HepG2 (cell line): Measurements from ENCODE around the gene FBXL13. TPM values are rescaled to one million over a fixed set of nuclear protein-coding genes. Genes with fewer than 3 reads are reported as not detected.

Source experiments
- ATAC-seq: fragments of 200-7000 bp; cut with Tn5 transposase; 3 replicates; pipeline ENCODE4 v1.9.1; 2020; ENCODE audit warnings: mild to moderate bottlenecking, moderate library complexity
- BruUV-seq: library from RNA; stranded (reverse); fragments of 400-500 nt; replicated peaks from 2 replicates; lab custom pipeline; 2021; lab: Mats Ljungman, UMichigan
- CTCF ChIA-PET: fragments of 300-600 bp; formaldehyde crosslinking; extraction: SDS; loops from one replicate; lab custom pipeline; 2021; ENCODE audit warnings: low total read pairs, inconsistent platforms, low intra/inter-chr PET ratio; lab: Yijun Ruan, JAX
- POLR2A ChIA-PET: fragments of 350-600 bp; sonication (Branson Sonifier 250); formaldehyde crosslinking; loops from one replicate; lab custom pipeline; 2020; ENCODE audit warnings: antibody characterized with exemption, inconsistent platforms; lab: Yijun Ruan, JAX
- DNase-seq: peaks from one replicate; pipeline ENCODE4 v3.0.0-alpha.2; 2015; ENCODE audit warnings: low spot score
- FAIRE-seq: peaks from 3 replicates; lab custom pipeline; 2011; peaks lifted over from hg19 to GRCh38; lab: Jason Lieb, UNC
- H2AFZ ChIP-seq: one replicate; pipeline ENCODE4 v1.6.1; 2011; ENCODE audit warnings: low read length, inconsistent platforms
- H3K27ac ChIP-seq: fragments of 300-600 bp; 3 replicates; pipeline ENCODE4 v1.8.0; 2011; ENCODE audit warnings: mixed run types, mild to moderate bottlenecking, mixed read lengths, low read length, inconsistent platforms; ENCODE audit not compliant: insufficient read depth; ENCODE audit errors: extremely low read length
- H3K27me3 ChIP-seq, 2 experiments: fragments of 200-600 bp in 1 of 2; 2 replicates in 1 of 2; 3 replicates in 1 of 2; pipeline versions ENCODE4 v1.6.0 to v1.8.0; 2011; ENCODE audit warnings: low read length in 2 of 2, mild to moderate bottlenecking in 2 of 2, moderate library complexity in 2 of 2, inconsistent platforms in 1 of 2; ENCODE audit not compliant: insufficient read depth in 2 of 2, control insufficient read depth in 1 of 2
- H3K36me3 ChIP-seq, 2 experiments: fragments of 200-600 bp in 1 of 2; replicated peaks in 1 of 2; 2 replicates in 1 of 2; 3 replicates in 1 of 2; pipeline versions ENCODE4 v1.5.1 to v1.8.0; 2011; ENCODE audit warnings: low read length in 2 of 2, inconsistent platforms in 1 of 2; ENCODE audit not compliant: insufficient read depth in 2 of 2, control insufficient read depth in 1 of 2
- H3K4me1 ChIP-seq: 2 replicates; pipeline ENCODE4 v1.5.1; 2012; ENCODE audit warnings: low read length, inconsistent platforms; ENCODE audit not compliant: insufficient read depth
- H3K4me2 ChIP-seq: 2 replicates; pipeline ENCODE4 v1.6.0; 2011; ENCODE audit warnings: low read depth, low read length, inconsistent platforms
- H3K4me3 ChIP-seq, 3 experiments: fragments of 200-600 bp in 1 of 3; sonication (generic), shearing (Covaris generic) in 1 of 3; replicated peaks in 1 of 3; 2 replicates each; pipeline ENCODE4 v1.5.1; 2011 to 2016; ENCODE audit warnings: low read length in 3 of 3, inconsistent platforms in 2 of 3, low read depth in 2 of 3, mild to moderate bottlenecking in 2 of 3, control low read depth in 1 of 3, mixed read lengths in 1 of 3; ENCODE audit not compliant: insufficient read depth in 1 of 3
- H3K79me2 ChIP-seq: one replicate; pipeline ENCODE4 v1.6.1; 2011; ENCODE audit warnings: low read length, inconsistent platforms; ENCODE audit not compliant: insufficient read depth
- H3K9ac ChIP-seq: 2 replicates; pipeline ENCODE4 v1.6.0; 2011; ENCODE audit warnings: mild to moderate bottlenecking, low read depth, low read length, inconsistent platforms; ENCODE audit not compliant: insufficient read depth
- H3K9me3 ChIP-seq: 2 replicates; pipeline ENCODE4 v1.5.1; 2012; ENCODE audit warnings: mild to moderate bottlenecking, low read length
- H4K20me1 ChIP-seq: 2 replicates; pipeline ENCODE4 v1.6.0; 2011; ENCODE audit warnings: inconsistent platforms, mild to moderate bottlenecking, low read length, moderate library complexity; ENCODE audit not compliant: insufficient read depth
- ATM ChIP-seq: fragments of 450-650 bp; IDR thresholded peaks from 2 replicates; pipeline ENCODE4 v1.7.1; 2017; ENCODE audit warnings: mild to moderate bottlenecking, borderline replicate concordance
- BRCA1 ChIP-seq: sonication (generic); formaldehyde crosslinking; IDR thresholded peaks from 2 replicates; pipeline ENCODE4 v1.4.0; 2020; ENCODE audit warnings: missing genetic modification reagents
- FOXM1 ChIP-seq: sonication (generic); formaldehyde crosslinking; IDR thresholded peaks from 2 replicates; pipeline ENCODE4 v1.5.0; 2020; ENCODE audit warnings: missing genetic modification reagents
- HNRNPLL ChIP-seq: fragments of 200-400 bp; formaldehyde crosslinking; IDR thresholded peaks from 2 replicates; pipeline ENCODE4 v1.6.1; 2017; ENCODE audit warnings: mild to moderate bottlenecking, low read depth, low read length; ENCODE audit not compliant: poor library complexity, severe bottlenecking
- MBD4 ChIP-seq: IDR thresholded peaks from 2 replicates; pipeline ENCODE4 v1.6.1; 2012; ENCODE audit warnings: low read length, inconsistent platforms, borderline replicate concordance
- MEIS1 ChIP-seq: sonication (generic); formaldehyde crosslinking; IDR thresholded peaks from 2 replicates; pipeline ENCODE4 v1.9.0; 2021; ENCODE audit warnings: mild to moderate bottlenecking, missing genetic modification reagents, moderate library complexity, borderline replicate concordance
- PRMT3 ChIP-seq: sonication (generic); formaldehyde crosslinking; IDR thresholded peaks from 2 replicates; pipeline ENCODE4 v1.8.1; 2022; ENCODE audit warnings: low read depth, mild to moderate bottlenecking, moderate library complexity, missing genetic modification reagents, borderline replicate concordance
- SMYD3 ChIP-seq: sonication (generic); formaldehyde crosslinking; IDR thresholded peaks from 2 replicates; pipeline ENCODE4 v1.8.1; 2023; ENCODE audit warnings: mild to moderate bottlenecking, missing genetic modification reagents
- SRSF9 ChIP-seq: fragments of 200-400 bp; formaldehyde crosslinking; IDR thresholded peaks from 2 replicates; pipeline ENCODE4 v1.6.1; 2018; ENCODE audit warnings: borderline replicate concordance, mild to moderate bottlenecking, low read depth, low read length; ENCODE audit not compliant: insufficient read depth, poor library complexity, severe bottlenecking
- TCF7L2 ChIP-seq: IDR thresholded peaks from 2 replicates; pipeline ENCODE4 v1.6.1; 2011; ENCODE audit warnings: mild to moderate bottlenecking, low read depth, low read length, moderate library complexity
- U2AF2 ChIP-seq: fragments of 200-400 bp; formaldehyde crosslinking; IDR thresholded peaks from 2 replicates; pipeline ENCODE4 v1.6.1; 2017; ENCODE audit warnings: low read depth, mild to moderate bottlenecking, low read length
- ZBTB3 ChIP-seq: sonication (generic); formaldehyde crosslinking; IDR thresholded peaks from 2 replicates; pipeline ENCODE4 v1.4.0; 2020; ENCODE audit warnings: low read depth, mild to moderate bottlenecking, moderate library complexity, missing genetic modification reagents, borderline replicate concordance
- ZNF224 ChIP-seq: sonication (generic); formaldehyde crosslinking; IDR thresholded peaks from 2 replicates; pipeline ENCODE4 v1.5.0; 2020; ENCODE audit warnings: mild to moderate bottlenecking, missing genetic modification reagents
- ZNF432 ChIP-seq: sonication (generic); formaldehyde crosslinking; IDR thresholded peaks from 2 replicates; pipeline ENCODE4 v1.5.0; 2020; ENCODE audit warnings: missing genetic modification reagents, mild to moderate bottlenecking, borderline replicate concordance
- ZNF556 ChIP-seq: sonication (generic); formaldehyde crosslinking; IDR thresholded peaks from 2 replicates; pipeline ENCODE4 v1.4.0; 2020; ENCODE audit warnings: mild to moderate bottlenecking, missing genetic modification reagents, borderline replicate concordance
- ZNF629 ChIP-seq: sonication (generic); formaldehyde crosslinking; conservative IDR thresholded peaks from 2 replicates; pipeline ENCODE4 v1.5.0; 2020; ENCODE audit warnings: missing genetic modification reagents
- WGBS: methylation state at CpG from one replicate; pipeline ENCODE4 v1.1.6; 2017; ENCODE audit warnings: low lambda C conversion rate; 5-methylcytosine and 5-hydroxymethylcytosine counted together
- in situ Hi-C: cut with HindIII; loops from 2 replicates; pipeline ENCODE4 v1.10.0; 2017; ENCODE audit warnings: low pct_unique_long_range_greater_than_20kb; ENCODE audit not compliant: extremely low pct_ligation_motif_present
- intact Hi-C: fragments of 100-400 bp; cut with micrococcal nuclease; formaldehyde crosslinking; loops from one replicate; pipeline ENCODE4 v1.10.0; 2022; ENCODE audit not compliant: unreplicated experiment
- polyA plus RNA-seq, 8 experiments: library from polyadenylated mRNA; depleted of rRNA in 3 of 8; stranded (reverse) in 7 of 8; unstranded in 1 of 8; fragments of >200 nt; fragmentation: Illumina TruSeq in 4 of 8; extraction: Trizol in 4 of 8; gene quantifications; 2 replicates each; pipeline versions ENCODE4 v1.2.1 to v1.2.3, GENCODE V29; 2011 to 2016; ENCODE audit warnings: low read depth in 4 of 8, missing spikeins in 1 of 8, mixed read lengths in 1 of 8; ENCODE audit not compliant: insufficient read depth in 1 of 8
- total RNA-seq, 5 experiments: library from RNA; depleted of rRNA; stranded (reverse); fragments of >200 nt; fragmentation: Illumina TruSeq; extraction: Trizol; gene quantifications; 2 replicates each; pipeline ENCODE4 v1.2.3, GENCODE V29; 2016; ENCODE audit warnings: low read depth in 1 of 5
- TF ChIP-seq, protein P1 (sequence below): IDR thresholded peaks from 2 replicates; pipeline ENCODE4 v1.6.1; 2016
- TF ChIP-seq, protein P2 (sequence below): sonication (generic); formaldehyde crosslinking; IDR thresholded peaks from 2 replicates; pipeline ENCODE4 v1.4.0; 2020; ENCODE audit warnings: missing genetic modification reagents, borderline replicate concordance
- TF ChIP-seq, protein P3 (sequence below): IDR thresholded peaks from 2 replicates; pipeline ENCODE4 v1.6.1; 2012; ENCODE audit warnings: low read depth, low read length, improper control_type of control experiment

Gene FBXL13
- total and polyA plus RNA-seq, 2 of the 13 experiments (the other 11 are each of a cell fraction or from before 2014, with no cell fraction given), result 0.24 to 0.77 TPM

DNA sequence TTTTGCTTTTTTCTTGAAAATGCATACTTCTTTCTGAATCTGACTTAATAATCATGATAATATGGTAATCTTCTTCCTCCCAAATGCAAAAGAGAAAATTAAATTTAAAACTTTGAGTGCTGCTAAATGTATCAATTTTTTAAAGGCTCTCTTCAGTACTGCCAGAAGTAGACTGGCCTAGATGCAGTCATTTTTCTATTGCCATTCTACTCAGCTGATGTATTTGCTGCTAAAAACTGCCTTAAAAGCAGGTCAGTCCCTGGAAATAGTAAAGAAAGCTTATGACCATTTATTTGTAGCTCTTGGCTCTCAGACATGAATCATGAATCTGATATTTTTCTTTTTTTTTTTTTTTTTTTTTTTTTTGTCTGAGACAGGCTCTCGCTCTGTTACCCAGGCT lies 45.8 kb upstream of the FBXL13 start:
- in situ Hi-C loops (no loop called here), intact Hi-C loops (no loop called here)
- Histone ChIP-seq H3K27ac (no peak overlapping the region), H4K20me1 (no peaks in the 10 kb centered on the region), H3K36me3 (peaks cover 8 to 19% of the 10 kb centered on the region in 2 experiments)
- TF ChIP-seq HNRNPLL (no peak), BRCA1 (CRISPR knock-in tag) (no peak), FOXM1 (CRISPR knock-in tag) (no peak), U2AF2 (no peak), ZNF432 (no peak), PRMT3 (CRISPR knock-in tag) (no peak), MEIS1 (CRISPR knock-in tag) (no peak), ATM (no peak), SRSF9 (no peak), ZBTB3 (CRISPR knock-in tag) (no peak), ZNF224 (CRISPR knock-in tag) (no peak), ZNF556 (CRISPR knock-in tag) (no peak), ZNF629 (no peak), MBD4 (no peak), TCF7L2 (no peak), SMYD3 (no peak)
- TF ChIP-seq, protein P1, sequence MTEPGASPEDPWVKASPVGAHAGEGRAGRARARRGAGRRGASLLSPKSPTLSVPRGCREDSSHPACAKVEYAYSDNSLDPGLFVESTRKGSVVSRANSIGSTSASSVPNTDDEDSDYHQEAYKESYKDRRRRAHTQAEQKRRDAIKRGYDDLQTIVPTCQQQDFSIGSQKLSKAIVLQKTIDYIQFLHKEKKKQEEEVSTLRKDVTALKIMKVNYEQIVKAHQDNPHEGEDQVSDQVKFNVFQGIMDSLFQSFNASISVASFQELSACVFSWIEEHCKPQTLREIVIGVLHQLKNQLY, result no peak
- TF ChIP-seq, protein P2, sequence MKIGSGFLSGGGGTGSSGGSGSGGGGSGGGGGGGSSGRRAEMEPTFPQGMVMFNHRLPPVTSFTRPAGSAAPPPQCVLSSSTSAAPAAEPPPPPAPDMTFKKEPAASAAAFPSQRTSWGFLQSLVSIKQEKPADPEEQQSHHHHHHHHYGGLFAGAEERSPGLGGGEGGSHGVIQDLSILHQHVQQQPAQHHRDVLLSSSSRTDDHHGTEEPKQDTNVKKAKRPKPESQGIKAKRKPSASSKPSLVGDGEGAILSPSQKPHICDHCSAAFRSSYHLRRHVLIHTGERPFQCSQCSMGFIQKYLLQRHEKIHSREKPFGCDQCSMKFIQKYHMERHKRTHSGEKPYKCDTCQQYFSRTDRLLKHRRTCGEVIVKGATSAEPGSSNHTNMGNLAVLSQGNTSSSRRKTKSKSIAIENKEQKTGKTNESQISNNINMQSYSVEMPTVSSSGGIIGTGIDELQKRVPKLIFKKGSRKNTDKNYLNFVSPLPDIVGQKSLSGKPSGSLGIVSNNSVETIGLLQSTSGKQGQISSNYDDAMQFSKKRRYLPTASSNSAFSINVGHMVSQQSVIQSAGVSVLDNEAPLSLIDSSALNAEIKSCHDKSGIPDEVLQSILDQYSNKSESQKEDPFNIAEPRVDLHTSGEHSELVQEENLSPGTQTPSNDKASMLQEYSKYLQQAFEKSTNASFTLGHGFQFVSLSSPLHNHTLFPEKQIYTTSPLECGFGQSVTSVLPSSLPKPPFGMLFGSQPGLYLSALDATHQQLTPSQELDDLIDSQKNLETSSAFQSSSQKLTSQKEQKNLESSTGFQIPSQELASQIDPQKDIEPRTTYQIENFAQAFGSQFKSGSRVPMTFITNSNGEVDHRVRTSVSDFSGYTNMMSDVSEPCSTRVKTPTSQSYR (CRISPR knock-in tag), result no peak
- TF ChIP-seq, protein P3, sequence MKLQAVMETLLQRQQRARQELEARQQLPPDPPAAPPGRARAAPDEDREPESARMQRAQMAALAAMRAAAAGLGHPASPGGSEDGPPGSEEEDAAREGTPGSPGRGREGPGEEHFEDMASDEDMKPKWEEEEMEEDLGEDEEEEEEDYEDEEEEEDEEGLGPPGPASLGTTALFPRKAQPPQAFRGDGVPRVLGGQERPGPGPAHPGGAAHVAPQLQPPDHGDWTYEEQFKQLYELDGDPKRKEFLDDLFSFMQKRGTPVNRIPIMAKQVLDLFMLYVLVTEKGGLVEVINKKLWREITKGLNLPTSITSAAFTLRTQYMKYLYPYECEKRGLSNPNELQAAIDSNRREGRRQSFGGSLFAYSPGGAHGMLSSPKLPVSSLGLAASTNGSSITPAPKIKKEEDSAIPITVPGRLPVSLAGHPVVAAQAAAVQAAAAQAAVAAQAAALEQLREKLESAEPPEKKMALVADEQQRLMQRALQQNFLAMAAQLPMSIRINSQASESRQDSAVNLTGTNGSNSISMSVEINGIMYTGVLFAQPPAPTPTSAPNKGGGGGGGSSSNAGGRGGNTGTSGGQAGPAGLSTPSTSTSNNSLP, result no peak
- TF ChIP-seq, all 625 proteins: peak for 0
- Histone ChIP-seq H3K4me3 (no peak overlapping the region), H3K9ac (no peak overlapping the region), H3K9me3 (no peaks in the 10 kb centered on the region), H3K79me2 (no peaks in the 10 kb centered on the region), H3K4me2 (no peak overlapping the region), H3K4me1 (peaks cover 13% of the 10 kb centered on the region), H2AFZ (no peak overlapping the region), H3K27me3 (no peaks in the 10 kb centered on the region)
- ChIA-PET CTCF (no interaction called here), POLR2A (interaction anchor here (0.8 kb wide), 1 partner anchor 28 kb away, joined by 3 read pairs; the partner anchor contains the start of gene NAPEPLD)
- FAIRE-seq (no peak), ATAC-seq (no peak), DNase-seq (no peak)
- WGBS, result 94% methylated on average over 1 of the region's 1 CpG
- BruUV-seq, result no TSS peak
